ENCODE measurements around the gene RPUSD4.

DNA sequence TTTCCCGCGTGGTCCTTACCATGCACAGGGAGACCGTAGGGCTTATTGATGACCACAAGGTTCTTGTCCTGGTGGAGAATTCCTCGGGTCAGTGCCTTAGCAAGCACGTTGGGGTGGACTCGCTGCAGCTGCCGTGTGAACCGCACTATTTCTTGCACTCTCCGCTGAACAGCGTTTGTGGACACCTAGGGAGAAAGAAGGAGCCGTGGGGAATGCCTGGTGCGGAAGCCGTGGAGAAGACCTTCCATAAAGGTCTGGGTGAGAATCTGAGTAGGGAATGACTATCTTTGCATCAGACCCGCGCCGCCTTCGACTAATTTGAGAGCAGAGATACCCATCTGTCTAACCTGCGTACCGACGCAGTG lies 597 bp downstream of the RPUSD4 start:
- TF ChIP-seq, protein P1, sequence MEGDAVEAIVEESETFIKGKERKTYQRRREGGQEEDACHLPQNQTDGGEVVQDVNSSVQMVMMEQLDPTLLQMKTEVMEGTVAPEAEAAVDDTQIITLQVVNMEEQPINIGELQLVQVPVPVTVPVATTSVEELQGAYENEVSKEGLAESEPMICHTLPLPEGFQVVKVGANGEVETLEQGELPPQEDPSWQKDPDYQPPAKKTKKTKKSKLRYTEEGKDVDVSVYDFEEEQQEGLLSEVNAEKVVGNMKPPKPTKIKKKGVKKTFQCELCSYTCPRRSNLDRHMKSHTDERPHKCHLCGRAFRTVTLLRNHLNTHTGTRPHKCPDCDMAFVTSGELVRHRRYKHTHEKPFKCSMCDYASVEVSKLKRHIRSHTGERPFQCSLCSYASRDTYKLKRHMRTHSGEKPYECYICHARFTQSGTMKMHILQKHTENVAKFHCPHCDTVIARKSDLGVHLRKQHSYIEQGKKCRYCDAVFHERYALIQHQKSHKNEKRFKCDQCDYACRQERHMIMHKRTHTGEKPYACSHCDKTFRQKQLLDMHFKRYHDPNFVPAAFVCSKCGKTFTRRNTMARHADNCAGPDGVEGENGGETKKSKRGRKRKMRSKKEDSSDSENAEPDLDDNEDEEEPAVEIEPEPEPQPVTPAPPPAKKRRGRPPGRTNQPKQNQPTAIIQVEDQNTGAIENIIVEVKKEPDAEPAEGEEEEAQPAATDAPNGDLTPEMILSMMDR (IDR thresholded peaks at IDR 0.05; ENCODE audit: low read depth, low read length), result no peak
- no peak for TF ChIP-seq POLR2A (IDR thresholded peaks at IDR 0.05; ENCODE audit: extremely low read depth, insufficient read length)

Measured in NB4 (cell line).